PC-9 (cell line): ENCODE results near the gene CALR3. TPM values are rescaled to one million over a fixed set of nuclear protein-coding genes. Genes with fewer than 3 reads are reported as not detected.
A peak's percentile ranks its signal among the peaks of the same experiment; 100 is the strongest.
"Not testable (repeated sequence)": the region's sequence is repeated elsewhere in the genome, so short reads cannot be mapped to it uniquely, and the experiment has no call there.

Experiments used
- BruUV-seq: library from RNA; stranded (reverse); fragments of 400-500 nt; replicated peaks from 2 replicates; lab custom pipeline; 2021; lab: Mats Ljungman, UMichigan
- CTCF ChIA-PET: fragments of 300-600 bp; sonication (Branson Sonifier 250); formaldehyde crosslinking; loops from one replicate; lab custom pipeline; 2022; ENCODE audit warnings: antibody characterized with exemption; lab: Charles Lee
- POLR2A ChIA-PET: fragments of 300-600 bp; sonication (Branson Sonifier 250); formaldehyde crosslinking; loops from one replicate; lab custom pipeline; 2022; ENCODE audit warnings: antibody characterized with exemption; ENCODE audit not compliant: unreplicated experiment; lab: Charles Lee
- DNase-seq, 2 experiments: peaks; one replicate each; pipeline versions ENCODE4 v3.0.0 to v3.0.0-alpha.2; 2015 to 2022; ENCODE audit warnings: mixed read lengths in 1 of 2
- H2AFZ ChIP-seq: fragments of 200-600 bp; sonication (generic); 2 replicates; pipeline ENCODE4 v1.8.1; 2017; ENCODE audit warnings: antibody characterized with exemption
- H3F3A ChIP-seq: fragments of 200-600 bp; sonication (generic); 2 replicates; pipeline ENCODE4 v1.8.1; 2017; ENCODE audit warnings: antibody characterized with exemption, mild to moderate bottlenecking, low read depth; ENCODE audit not compliant: insufficient read depth
- H3K27ac ChIP-seq: fragments of 200-600 bp; sonication (generic); 2 replicates; pipeline ENCODE4 v1.6.1; 2016; ENCODE audit warnings: mixed run types
- H3K27me3 ChIP-seq: fragments of 200-600 bp; sonication (generic); 2 replicates; pipeline ENCODE4 v1.6.1; 2016; ENCODE audit warnings: low read depth, mixed run types; ENCODE audit not compliant: insufficient read depth
- H3K36me3 ChIP-seq: fragments of 200-600 bp; sonication (generic); 2 replicates; pipeline ENCODE4 v1.6.1; 2016; ENCODE audit warnings: low read depth, mixed run types
- H3K4me1 ChIP-seq: fragments of 200-600 bp; sonication (generic); replicated peaks from 2 replicates; pipeline ENCODE4 v1.6.1; 2016; ENCODE audit warnings: mixed run types; ENCODE audit not compliant: insufficient read depth
- H3K4me2 ChIP-seq: fragments of 200-600 bp; sonication (generic); 2 replicates; pipeline ENCODE4 v1.6.1; 2017; ENCODE audit warnings: mixed run types
- H3K4me3 ChIP-seq: fragments of 200-600 bp; sonication (generic); 2 replicates; pipeline ENCODE4 v1.6.1; 2016; ENCODE audit warnings: mixed run types
- H3K79me2 ChIP-seq: fragments of 200-600 bp; sonication (generic); 2 replicates; pipeline ENCODE4 v1.6.1; 2017; ENCODE audit warnings: low read depth, mixed run types
- H3K9me2 ChIP-seq: fragments of 200-600 bp; sonication (generic); 2 replicates; pipeline ENCODE4 v1.8.1; 2017; ENCODE audit warnings: mild to moderate bottlenecking; ENCODE audit not compliant: insufficient read depth
- H3K9me3 ChIP-seq: fragments of 200-600 bp; sonication (generic); 2 replicates; pipeline ENCODE4 v1.8.1; 2016; ENCODE audit warnings: low read depth; ENCODE audit not compliant: insufficient read depth
- H4K20me1 ChIP-seq: fragments of 200-600 bp; sonication (generic); 2 replicates; pipeline ENCODE4 v1.8.1; 2017; ENCODE audit not compliant: insufficient read depth
- EZH2 ChIP-seq: fragments of 200-600 bp; sonication (generic); IDR thresholded peaks from 2 replicates; pipeline ENCODE4 v1.8.0; 2017; ENCODE audit warnings: antibody characterized with exemption, low read depth
- intact Hi-C: fragments of 100-400 bp; cut with micrococcal nuclease; formaldehyde crosslinking; loops from one replicate; pipeline ENCODE4 v1.10.0; 2022; ENCODE audit not compliant: unreplicated experiment
- total RNA-seq: library from RNA; stranded (reverse); gene quantifications from 2 replicates; pipeline ENCODE4 v1.2.3, GENCODE V29; 2021
- TF ChIP-seq, protein P1 (sequence below): fragments of 200-600 bp; sonication (generic); conservative IDR thresholded peaks from 2 replicates; pipeline ENCODE4 v1.6.1; 2017; ENCODE audit warnings: mixed run types, antibody characterized with exemption, mild to moderate bottlenecking, moderate library complexity

Gene CALR3
- total RNA-seq, 1 experiment from 2014 or later, result not detected

DNA sequence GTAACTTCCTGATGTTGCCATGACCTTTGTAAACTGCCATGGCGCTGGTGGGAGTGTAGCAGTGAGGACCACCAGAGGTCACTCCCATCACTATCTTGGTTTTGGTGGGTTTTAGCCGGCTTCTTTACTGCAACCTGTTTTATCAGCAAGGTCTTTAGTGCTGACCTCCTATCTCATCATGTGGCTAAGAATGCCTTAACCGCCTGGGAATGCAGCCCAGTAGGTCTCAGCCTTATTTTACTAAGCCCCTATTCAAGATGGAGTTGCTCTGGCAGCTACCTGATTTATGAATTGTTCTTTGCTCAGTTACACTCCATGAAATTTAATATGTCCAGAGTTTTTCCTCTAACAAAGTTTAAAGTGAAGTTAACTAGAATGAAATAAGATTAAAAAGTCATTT is 19.6 kb downstream of the CALR3 start:
- H4K20me1 ChIP-seq, result no peaks in the 10 kb centered on the region
- no peak for TF ChIP-seq EZH2
- TF ChIP-seq, protein P1, sequence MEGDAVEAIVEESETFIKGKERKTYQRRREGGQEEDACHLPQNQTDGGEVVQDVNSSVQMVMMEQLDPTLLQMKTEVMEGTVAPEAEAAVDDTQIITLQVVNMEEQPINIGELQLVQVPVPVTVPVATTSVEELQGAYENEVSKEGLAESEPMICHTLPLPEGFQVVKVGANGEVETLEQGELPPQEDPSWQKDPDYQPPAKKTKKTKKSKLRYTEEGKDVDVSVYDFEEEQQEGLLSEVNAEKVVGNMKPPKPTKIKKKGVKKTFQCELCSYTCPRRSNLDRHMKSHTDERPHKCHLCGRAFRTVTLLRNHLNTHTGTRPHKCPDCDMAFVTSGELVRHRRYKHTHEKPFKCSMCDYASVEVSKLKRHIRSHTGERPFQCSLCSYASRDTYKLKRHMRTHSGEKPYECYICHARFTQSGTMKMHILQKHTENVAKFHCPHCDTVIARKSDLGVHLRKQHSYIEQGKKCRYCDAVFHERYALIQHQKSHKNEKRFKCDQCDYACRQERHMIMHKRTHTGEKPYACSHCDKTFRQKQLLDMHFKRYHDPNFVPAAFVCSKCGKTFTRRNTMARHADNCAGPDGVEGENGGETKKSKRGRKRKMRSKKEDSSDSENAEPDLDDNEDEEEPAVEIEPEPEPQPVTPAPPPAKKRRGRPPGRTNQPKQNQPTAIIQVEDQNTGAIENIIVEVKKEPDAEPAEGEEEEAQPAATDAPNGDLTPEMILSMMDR, result no peak
- no peak overlapping the region for H3K27ac ChIP-seq
- H3K4me2 ChIP-seq, result no peak overlapping the region
- peaks cover 14% of the 10 kb centered on the region for H3K4me1 ChIP-seq
- POLR2A ChIA-PET, result no interaction called here
- H3K27me3 ChIP-seq, result no peaks in the 10 kb centered on the region
- intact Hi-C loops, result no loop called here
- CTCF ChIA-PET, result no interaction called here
- H3K4me3 ChIP-seq, result no peak overlapping the region
- BruUV-seq, result no TSS peak
- H2AFZ ChIP-seq, result no peak overlapping the region
- DNase-seq, result no peak
- no peaks in the 10 kb centered on the region for H3K9me3 ChIP-seq
- H3K9me2 ChIP-seq, result no peaks in the 10 kb centered on the region
- H3K36me3 ChIP-seq, result no peaks in the 10 kb centered on the region
- no peaks in the 10 kb centered on the region for H3F3A ChIP-seq
- peaks cover 1% of the 10 kb centered on the region for H3K79me2 ChIP-seq

DNA sequence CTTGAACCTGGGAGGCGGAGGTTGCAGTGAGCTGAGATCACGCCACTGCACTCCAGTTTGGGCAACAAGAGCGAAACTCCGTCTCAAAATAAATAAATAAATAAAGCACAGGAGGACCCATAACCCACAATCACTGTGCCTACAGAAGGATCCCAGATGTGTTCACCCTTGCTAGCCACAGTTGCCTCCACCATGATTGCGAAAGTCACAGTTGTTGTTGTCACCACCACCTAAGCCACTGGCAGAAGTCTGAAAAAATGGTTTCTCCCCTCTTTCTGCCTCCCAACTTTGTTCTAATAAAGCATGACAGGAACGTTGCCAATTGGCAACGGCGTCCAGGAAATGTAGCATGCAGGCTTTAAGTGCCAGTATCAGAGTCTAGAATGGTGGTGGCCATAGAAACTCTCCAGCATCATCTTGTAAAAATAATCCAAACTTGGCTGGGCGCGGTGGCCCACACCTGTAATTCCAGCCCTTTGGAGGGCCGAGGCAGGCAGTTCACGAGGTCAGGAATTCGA is 22.0 kb downstream of the CALR3 start:
- ChIA-PET POLR2A (no interaction called here), CTCF (interaction anchor here (0.7 kb wide), 1 partner anchor 150 kb away, joined by 6 read pairs; no protein-coding TSS in a partner anchor)
- no peak for TF ChIP-seq EZH2
- TF ChIP-seq, protein P1, result no peak
- Histone ChIP-seq H3K79me2 (peaks cover 26% of the 10 kb centered on the region), H3K27me3 (no peaks in the 10 kb centered on the region), H3K9me3 (no peaks in the 10 kb centered on the region), H3K36me3 (no peaks in the 10 kb centered on the region), H3K4me2 (no peak overlapping the region), H2AFZ (no peak overlapping the region), H3K27ac (no peak overlapping the region), H3F3A (no peaks in the 10 kb centered on the region), H3K9me2 (no peaks in the 10 kb centered on the region), H3K4me3 (no peak overlapping the region), H4K20me1 (peaks cover 16% of the 10 kb centered on the region), H3K4me1 (peaks cover 30% of the 10 kb centered on the region)
- no TSS peak for BruUV-seq
- DNase-seq, result no peak
- intact Hi-C loops, result no loop called here

DNA sequence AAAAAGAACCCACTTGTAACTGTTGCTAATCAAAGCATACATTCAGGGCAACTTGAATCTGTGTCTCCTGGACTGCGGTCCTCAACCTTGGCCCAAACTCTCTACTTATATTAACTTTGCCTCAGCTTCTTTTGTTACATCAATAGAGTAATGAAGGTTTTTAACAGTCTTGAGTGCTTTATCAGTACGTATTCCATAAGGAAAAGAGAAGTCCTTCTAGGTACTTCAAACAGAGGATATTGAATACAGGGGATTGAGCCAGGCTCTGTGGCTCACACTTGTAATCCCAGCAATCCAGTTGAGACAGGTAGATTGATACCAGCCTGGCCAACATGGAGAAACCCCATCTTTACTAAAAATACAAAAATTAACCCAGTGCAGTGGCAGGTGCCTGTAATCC is 23.0 kb downstream of the CALR3 start:
- TF ChIP-seq, protein P1, result no peak
- TF ChIP-seq EZH2, result no peak

DNA sequence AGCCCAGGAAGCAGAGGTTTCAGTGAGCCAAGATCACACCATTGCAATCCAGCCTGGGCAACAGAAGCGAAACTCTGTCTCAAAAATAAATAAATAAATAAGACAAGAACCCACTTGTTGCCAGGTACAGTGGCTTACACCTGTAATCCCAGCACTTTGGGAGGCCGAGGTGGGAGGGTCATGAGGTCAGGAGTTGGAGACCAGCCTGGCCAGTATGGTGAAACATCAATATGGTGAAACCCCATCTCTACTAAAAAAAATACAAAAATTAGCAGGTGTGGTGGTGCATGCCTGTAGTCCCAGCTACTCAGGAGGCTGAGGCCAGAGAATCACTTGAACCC is 23.4 kb downstream of the CALR3 start:
- peaks cover 23% of the 10 kb centered on the region for H4K20me1 ChIP-seq
- H3K36me3 ChIP-seq, BruUV-seq, H3K27me3 ChIP-seq, H3K9me2 ChIP-seq, CTCF ChIA-PET, H3K9me3 ChIP-seq, H3F3A ChIP-seq: not testable (repeated sequence)
- peak overlapping the region; percentile 93 for H3K4me3 ChIP-seq
- H3K79me2 ChIP-seq, result peaks cover 40% of the 10 kb centered on the region
- H3K27ac ChIP-seq, result peak overlapping the region; percentile 80
- POLR2A ChIA-PET, result interaction anchor here (0.6 kb wide), 1 partner anchor 19 kb away, joined by 4 read pairs; no protein-coding TSS in a partner anchor
- H3K4me1 ChIP-seq, result peaks cover 28% of the 10 kb centered on the region
- intact Hi-C loops, result loop anchor here (1.0 kb wide), 1 partner anchor 24 kb away; the partner anchor contains the start of genes C19orf44 and CALR3
- H2AFZ ChIP-seq, result peak overlapping the region; percentile 94
- peak overlapping the region; percentile 92 for H3K4me2 ChIP-seq
- peak in 1 of 2 experiments; percentile 58 for DNase-seq

More for the DNA sequence above, 23.0 kb downstream of the CALR3 start:
- Histone ChIP-seq H3K27ac (no peak overlapping the region; the same call in 1 of the 2 replicates), H3K36me3 (no peaks in the 10 kb centered on the region), H3K27me3 (no peaks in the 10 kb centered on the region), H3K4me1 (peaks cover 30% of the 10 kb centered on the region), H3K4me2 (peak overlapping the region; percentile 92), H3K9me2 (no peaks in the 10 kb centered on the region), H2AFZ (peak overlapping the region; percentile 94; the same call in 1 of the 2 replicates), H3K4me3 (peak overlapping the region; percentile 93; the same call in 1 of the 2 replicates), H3K9me3 (no peaks in the 10 kb centered on the region), H3F3A (no peaks in the 10 kb centered on the region), H3K79me2 (peaks cover 35% of the 10 kb centered on the region), H4K20me1 (peaks cover 23% of the 10 kb centered on the region)
- intact Hi-C loops, result loop anchor here (1.0 kb wide), 1 partner anchor 23 kb away; the partner anchor contains the start of genes C19orf44 and CALR3
- no peak for DNase-seq
- CTCF ChIA-PET, result no interaction called here
- POLR2A ChIA-PET, result no interaction called here
- BruUV-seq, result no TSS peak
